ENCODE measurements around the gene RHBDL2.
A peak's percentile ranks its signal among the peaks of the same experiment; 100 is the strongest.

- TF ChIP-seq POLR2A (IDR thresholded peaks at IDR 0.05; ENCODE audit: low read depth) (peak; percentile 97), EP300 (IDR thresholded peaks at IDR 0.05) (no peak)
Observed at GRCh38 chr1:38990738-38991637, 49.4 kb upstream of the RHBDL2 start, which contains the start of gene AKIRIN1.
